Gastroesophageal sphincter (tissue), 4 donors: ENCODE data around the gene CPT1C. TPM values are rescaled to one million over a fixed set of nuclear protein-coding genes. Genes with fewer than 3 reads are reported as not detected.
A peak's percentile ranks its signal among the peaks of the same experiment; 100 is the strongest.

Experiments used
- ATAC-seq: fragments of 150-250 bp; one replicate; pipeline ENCODE4 v1.9.1; 2016; ENCODE audit warnings: mild to moderate bottlenecking, moderate library complexity
- H3K27ac ChIP-seq, 4 donors: fragments of 200-600 bp; sonication (generic) in 3 of 4; 1 replicate in 3 of 4; 2 replicates in 1 of 4; pipeline ENCODE4 v1.5.1; 2016 to 2019
- H3K27me3 ChIP-seq: fragments of 200-600 bp; sonication (generic); one replicate; pipeline ENCODE4 v1.5.1; 2019
- H3K36me3 ChIP-seq, 2 donors: fragments of 200-600 bp; sonication (generic); one replicate each; pipeline ENCODE4 v1.5.1; 2019; ENCODE audit warnings: control low read depth in 1 of 2
- H3K4me1 ChIP-seq, 3 donors: fragments of 200-600 bp; sonication (generic); 1 replicate in 2 of 3; 2 replicates in 1 of 3; pipeline ENCODE4 v1.5.1; 2016 to 2019; ENCODE audit warnings: control low read depth in 2 of 3
- H3K4me3 ChIP-seq, 2 donors: fragments of 200-600 bp; sonication (generic); one replicate each; pipeline ENCODE4 v1.5.1; 2019; ENCODE audit warnings: mild to moderate bottlenecking in 1 of 2, moderate library complexity in 1 of 2
- H3K9me3 ChIP-seq, 3 donors: fragments of 200-600 bp; sonication (generic); one replicate each; pipeline ENCODE4 v1.5.1; 2017 to 2019; ENCODE audit warnings: control low read depth in 2 of 3
- CTCF ChIP-seq, 4 experiments: fragments of 200-600 bp in 2 of 4; fragments of 450-650 bp in 2 of 4; sonication (generic) in 1 of 4; IDR thresholded peaks; one replicate each; pipeline ENCODE4 v1.5.1; 2017 to 2019; ENCODE audit warnings: antibody characterized with exemption in 4 of 4, mild to moderate bottlenecking in 2 of 4, moderate library complexity in 2 of 4
- EP300 ChIP-seq: sonication (generic); formaldehyde crosslinking; IDR thresholded peaks from one replicate; pipeline ENCODE4 v1.6.1; 2017; ENCODE audit warnings: antibody characterized with exemption, mild to moderate bottlenecking
- POLR2A ChIP-seq, 2 donors: fragments of 450-650 bp; IDR thresholded peaks; one replicate each; pipeline ENCODE4 v1.6.1; 2017; ENCODE audit warnings: antibody characterized with exemption in 2 of 2, mild to moderate bottlenecking in 2 of 2, moderate library complexity in 1 of 2
- POLR2AphosphoS5 ChIP-seq: sonication (generic); formaldehyde crosslinking; IDR thresholded peaks from one replicate; pipeline ENCODE4 v1.6.1; 2017; ENCODE audit warnings: antibody characterized with exemption
- WGBS, 2 donors: methylation state at CpG; one replicate each; pipeline ENCODE4 v1.1.5; 2018; ENCODE audit warnings: low coverage in 1 of 2; 5-methylcytosine and 5-hydroxymethylcytosine counted together
- total RNA-seq, 4 donors: library from RNA; depleted of rRNA; stranded (reverse); fragments of >200 nt; gene quantifications; one replicate each; pipeline ENCODE4 v1.1.0, GENCODE V29; 2016

Gene CPT1C
- total RNA-seq, 4 donors from 2014 or later, result 2.0 to 3.0 (median 2.6) TPM

- H3K36me3 ChIP-seq, result no peaks in the 10 kb centered on the region
- ATAC-seq, result no peak
- H3K27ac ChIP-seq, result no peak overlapping the region
- no peak for TF ChIP-seq POLR2A (IDR thresholded peaks at IDR 0.05)
- no peak for TF ChIP-seq CTCF (IDR thresholded peaks at IDR 0.05)
- TF ChIP-seq POLR2AphosphoS5, result no peak
- no peak for TF ChIP-seq EP300
- H3K27me3 ChIP-seq, result peaks cover 8% of the 10 kb centered on the region
- 83 to 86% methylated on average over 5 to 9 of the region's 9 CpGs for WGBS, 2 donors
- H3K4me3 ChIP-seq, result no peak overlapping the region
- H3K4me1 ChIP-seq, result no peaks in the 10 kb centered on the region
- H3K9me3 ChIP-seq, result no peaks in the 10 kb centered on the region
Observed at GRCh38 chr19:49741210-49741844, 50.4 kb downstream of the CPT1C start.

GRCh38 chr19:49744946-49745381, 54.0 kb downstream of the CPT1C start:
- 81 to 82% methylated on average over 6 of the region's 23 CpGs for whole genome bisulfite sequencing, 2 donors
- Histone ChIP-seq H3K4me3 (no peak overlapping the region), H3K27ac (no peak overlapping the region), H3K4me1 (no peaks in the 10 kb centered on the region), H3K9me3 (no peaks in the 10 kb centered on the region), H3K36me3 (no peaks in the 10 kb centered on the region), H3K27me3 (peaks cover 10% of the 10 kb centered on the region)
- TF ChIP-seq EP300 (no peak), POLR2AphosphoS5 (no peak), CTCF (IDR thresholded peaks at IDR 0.05) (no peak), POLR2A (IDR thresholded peaks at IDR 0.05) (no peak)
- no peak for ATAC-seq

- Histone ChIP-seq H3K4me3 (no peak overlapping the region), H3K36me3 (no peaks in the 10 kb centered on the region), H3K27ac (no peak overlapping the region), H3K4me1 (no peaks in the 10 kb centered on the region), H3K27me3 (peaks cover 10% of the 10 kb centered on the region), H3K9me3 (no peaks in the 10 kb centered on the region)
- 19 to 47% methylated on average over 13 to 33 of the region's 52 CpGs for WGBS, 2 donors
- ATAC-seq, result peak; percentile 41
- TF ChIP-seq CTCF (IDR thresholded peaks at IDR 0.05) (no peak), POLR2AphosphoS5 (no peak), EP300 (no peak), POLR2A (IDR thresholded peaks at IDR 0.05) (no peak)
Observed at GRCh38 chr19:49746206-49746958, 55.5 kb downstream of the CPT1C start.

- peaks cover 10% of the 10 kb centered on the region for H3K27me3 ChIP-seq
- no peak for ATAC-seq
- H3K36me3 ChIP-seq, result no peaks in the 10 kb centered on the region
- WGBS, 2 donors, result 84 to 86% methylated on average over 5 to 6 of the region's 6 CpGs
- H3K9me3 ChIP-seq, result no peaks in the 10 kb centered on the region
- no peaks in the 10 kb centered on the region for H3K4me1 ChIP-seq
- no peak for TF ChIP-seq CTCF (IDR thresholded peaks at IDR 0.05)
- no peak for TF ChIP-seq POLR2AphosphoS5
- TF ChIP-seq EP300, result no peak
- no peak for TF ChIP-seq POLR2A (IDR thresholded peaks at IDR 0.05)
- no peak overlapping the region for H3K4me3 ChIP-seq
- no peak overlapping the region for H3K27ac ChIP-seq
Observed at GRCh38 chr19:49749055-49749716, 58.3 kb downstream of the CPT1C start.
